ENCODE data around the gene CRYBA4.

GRCh38 chr22:26662160-26662559 is 40.4 kb downstream of the CRYBA4 start:
- no peak for TF ChIP-seq REST (IDR thresholded peaks at IDR 0.05; ENCODE audit: insufficient read depth in 1 of 2, low read depth in 2 of 2, low read length in 1 of 2)
- no peak for TF ChIP-seq CTCF (IDR thresholded peaks at IDR 0.05)
- no peak for TF ChIP-seq TCF7L2 (IDR thresholded peaks at IDR 0.05; ENCODE audit: low read depth, low read length)
- no peak for TF ChIP-seq POLR2AphosphoS5 (IDR thresholded peaks at IDR 0.05; ENCODE audit: low read depth, low read length)
